HepG2 (cell line): ENCODE data around the gene CLIC3. TPM values are rescaled to one million over a fixed set of nuclear protein-coding genes. Genes with fewer than 3 reads are reported as not detected.

Source experiments
- AGO2 ChIP-seq: fragments of 200-400 bp; formaldehyde crosslinking; optimal IDR thresholded peaks from 2 replicates; pipeline ENCODE3; 2017; ENCODE audit warnings: mild to moderate bottlenecking, low read depth, low read length, moderate library complexity
- ASH2L ChIP-seq: fragments of 300-600, 200-600 bp; sonication (generic); IDR thresholded peaks from 2 replicates; pipeline ENCODE4 v1.7.0; 2017; ENCODE audit warnings: low read depth, mild to moderate bottlenecking, moderate library complexity, mixed read lengths, low read length; ENCODE audit not compliant: insufficient read length
- BCL3 ChIP-seq: sonication (generic); formaldehyde crosslinking; IDR thresholded peaks from 2 replicates; pipeline ENCODE4 v1.5.1; 2020; ENCODE audit warnings: mild to moderate bottlenecking, missing genetic modification reagents, moderate library complexity
- DPF2 ChIP-seq: sonication (generic); formaldehyde crosslinking; IDR thresholded peaks from 2 replicates; pipeline ENCODE4 v1.4.0; 2020; ENCODE audit warnings: mild to moderate bottlenecking, low read depth, missing genetic modification reagents, borderline replicate concordance
- E2F1 ChIP-seq: sonication (generic); formaldehyde crosslinking; IDR thresholded peaks from 2 replicates; pipeline ENCODE4 v1.5.0; 2020; ENCODE audit warnings: missing genetic modification reagents
- ERF ChIP-seq: IDR thresholded peaks from 2 replicates; pipeline ENCODE4 v1.6.1; 2018; ENCODE audit warnings: missing biosample characterization, missing genetic modification reagents
- ETV6 ChIP-seq: sonication (generic); formaldehyde crosslinking; conservative IDR thresholded peaks from 2 replicates; pipeline ENCODE4 v1.4.0; 2020; ENCODE audit warnings: missing genetic modification reagents
- FOXM1 ChIP-seq: sonication (generic); formaldehyde crosslinking; IDR thresholded peaks from 2 replicates; pipeline ENCODE4 v1.5.0; 2020; ENCODE audit warnings: missing genetic modification reagents
- HINFP ChIP-seq: sonication (generic); formaldehyde crosslinking; IDR thresholded peaks from 2 replicates; pipeline ENCODE4 v1.4.0; 2020; ENCODE audit warnings: low read depth, mild to moderate bottlenecking, missing genetic modification reagents
- KDM2A ChIP-seq: sonication (generic); formaldehyde crosslinking; IDR thresholded peaks from 2 replicates; pipeline ENCODE4 v1.4.0; 2020; ENCODE audit warnings: low read depth, missing genetic modification reagents, borderline replicate concordance
- MYC ChIP-seq: sonication (generic); formaldehyde crosslinking; IDR thresholded peaks from 2 replicates; pipeline ENCODE4 v1.9.0; 2021; ENCODE audit warnings: missing genetic modification reagents, borderline replicate concordance
- NCOA1 ChIP-seq: sonication (generic); formaldehyde crosslinking; IDR thresholded peaks from 2 replicates; pipeline ENCODE4 v1.9.0; 2021; ENCODE audit warnings: missing genetic modification reagents
- PCBP2 ChIP-seq: fragments of 200-400 bp; formaldehyde crosslinking; optimal IDR thresholded peaks from 2 replicates; pipeline ENCODE3; 2018; ENCODE audit warnings: low read length, low read depth; ENCODE audit not compliant: poor library complexity, severe bottlenecking
- PHF20 ChIP-seq: sonication (generic); formaldehyde crosslinking; IDR thresholded peaks from 2 replicates; pipeline ENCODE4 v1.5.0; 2020; ENCODE audit warnings: mild to moderate bottlenecking, missing genetic modification reagents
- RXRA ChIP-seq: sonication (generic); formaldehyde crosslinking; IDR thresholded peaks from 2 replicates; pipeline ENCODE4 v1.5.1; 2020; ENCODE audit warnings: missing genetic modification reagents
- SP140L ChIP-seq: sonication (generic); formaldehyde crosslinking; IDR thresholded peaks from 2 replicates; pipeline ENCODE4 v1.4.0; 2020; ENCODE audit warnings: missing genetic modification reagents, borderline replicate concordance
- ZBTB37 ChIP-seq: sonication (generic); formaldehyde crosslinking; IDR thresholded peaks from 2 replicates; pipeline ENCODE4 v1.4.0; 2020; ENCODE audit warnings: mild to moderate bottlenecking, missing genetic modification reagents
- ZNF280D ChIP-seq: sonication (generic); formaldehyde crosslinking; IDR thresholded peaks from 2 replicates; pipeline ENCODE4 v1.5.1; 2020; ENCODE audit warnings: mild to moderate bottlenecking, missing genetic modification reagents
- ZNF746 ChIP-seq: sonication (generic); formaldehyde crosslinking; IDR thresholded peaks from 2 replicates; pipeline ENCODE4 v1.8.0; 2022; ENCODE audit warnings: mild to moderate bottlenecking, missing genetic modification reagents
- ZNF891 ChIP-seq: sonication (generic); formaldehyde crosslinking; IDR thresholded peaks from 2 replicates; pipeline ENCODE4 v1.5.0; 2020; ENCODE audit warnings: mild to moderate bottlenecking, missing genetic modification reagents
- polyA plus RNA-seq, 8 experiments: library from polyadenylated mRNA; depleted of rRNA in 3 of 8; stranded (reverse) in 7 of 8; unstranded in 1 of 8; fragments of >200 nt; fragmentation: Illumina TruSeq in 4 of 8; extraction: Trizol in 4 of 8; gene quantifications; 2 replicates each; pipeline versions ENCODE4 v1.2.1 to v1.2.3, GENCODE V29; 2011 to 2016; ENCODE audit warnings: low read depth in 4 of 8, missing spikeins in 1 of 8, mixed read lengths in 1 of 8; ENCODE audit not compliant: insufficient read depth in 1 of 8
- total RNA-seq, 5 experiments: library from RNA; depleted of rRNA; stranded (reverse); fragments of >200 nt; fragmentation: Illumina TruSeq; extraction: Trizol; gene quantifications; 2 replicates each; pipeline ENCODE4 v1.2.3, GENCODE V29; 2016; ENCODE audit warnings: low read depth in 1 of 5

Gene CLIC3
- total and polyA plus RNA-seq, 2 of the 13 experiments (the other 11 are each of a cell fraction or from before 2014, with no cell fraction given) = 0.51 to 1.5 TPM

- TF ChIP-seq E2F1 (CRISPR knock-in tag) (no peak), KDM2A (peak; percentile 35; the same call in 1 of the 2 replicates), DPF2 (no peak), BCL3 (CRISPR knock-in tag) (no peak), FOXM1 (CRISPR knock-in tag) (no peak), RXRA (CRISPR knock-in tag) (peak; percentile 20; the same call in 1 of the 2 replicates), ZNF280D (0 out of 2 replicates have a peak, but pooled peaks have one; percentile 23), HINFP (0 out of 2 replicates have a peak, but pooled peaks have one; percentile 37), ZNF746 (CRISPR knock-in tag) (no peak), ERF (CRISPR knock-in tag) (peak; percentile 30), NCOA1 (CRISPR knock-in tag) (no peak), AGO2 (peak; percentile 71), ZBTB37 (CRISPR knock-in tag) (no peak), ASH2L (no peak), ZNF891 (CRISPR knock-in tag) (0 out of 2 replicates have a peak, but pooled peaks have one; percentile 27), PCBP2 (no peak), PHF20 (CRISPR knock-in tag) (no peak), MYC (CRISPR knock-in tag) (no peak), SP140L (CRISPR knock-in tag) (no peak), ETV6 (CRISPR knock-in tag) (no peak)
Measured at GRCh38 chr9:136996361-136997292, at the start of gene CLIC3 (continued).
